AG04450 (cell line): ENCODE measurements around the gene TNFAIP3. TPM values are rescaled to one million over a fixed set of nuclear protein-coding genes. Genes with fewer than 3 reads are reported as not detected.
"Not testable (repeated sequence)": the region's sequence is repeated elsewhere in the genome, so short reads cannot be mapped to it uniquely, and the experiment has no call there.

ENCODE experiments used
- CTCF ChIA-PET: fragments of 300-600, 350-600 bp; formaldehyde crosslinking; extraction: SDS; loops from one replicate; lab custom pipeline; 2022; ENCODE audit warnings: antibody characterized with exemption, inconsistent platforms; lab: Charles Lee
- POLR2A ChIA-PET: fragments of 350-600 bp; formaldehyde crosslinking; extraction: SDS; loops from one replicate; lab custom pipeline; 2021; ENCODE audit warnings: antibody characterized with exemption, inconsistent platforms; lab: Yijun Ruan, JAX
- DNase-seq: peaks from one replicate; pipeline ENCODE4 v3.0.0-alpha.2; 2011; ENCODE audit warnings: low read depth, low spot score
- H3K27ac ChIP-seq: one replicate; pipeline ENCODE4 v1.5.1; 2012; ENCODE audit warnings: low read depth, low read length, control low read depth
- H3K27me3 ChIP-seq: one replicate; pipeline ENCODE4 v1.6.0; 2012; ENCODE audit warnings: low read length; ENCODE audit not compliant: control insufficient read depth, insufficient read depth
- H3K4me3 ChIP-seq: 2 replicates; pipeline ENCODE4 v1.5.1; 2011; ENCODE audit warnings: mild to moderate bottlenecking, low read depth, low read length, control low read depth
- H3K9me3 ChIP-seq: 2 replicates; pipeline ENCODE4 v1.5.1; 2012; ENCODE audit warnings: low read length; ENCODE audit not compliant: control insufficient read depth, insufficient read depth
- CTCF ChIP-seq: IDR thresholded peaks from 2 replicates; pipeline ENCODE4 v1.5.1; 2011; ENCODE audit warnings: low read depth, low read length, control low read depth, inconsistent platforms
- polyA plus RNA-seq: library from polyadenylated mRNA; depleted of rRNA; stranded (reverse); fragments of >200 nt; gene quantifications from 2 replicates; pipeline ENCODE4 v1.2.3, GENCODE V29; 2011

TNFAIP3 gene
- polyA plus RNA-seq, 1 experiment: 16.7 TPM

- no peak for TF ChIP-seq CTCF
- Histone ChIP-seq H3K9me3 (no peaks in the 10 kb centered on the region), H3K27ac (no peak overlapping the region), H3K4me3 (no peak overlapping the region), H3K27me3 (no peaks in the 10 kb centered on the region)
- no peak for DNase-seq
- CTCF ChIA-PET: interaction anchor here (1.0 to 1.4 kb wide), 3 partner anchors 30 to 72 kb away, joined by 3 to 5 read pairs (median 3); partner anchors contain the start of gene TNFAIP3
- POLR2A ChIA-PET: interaction anchor here (0.6 kb wide), 1 partner anchor 836 kb away, joined by 13 read pairs; no protein-coding TSS in a partner anchor
These were observed 30.3 kb upstream of the TNFAIP3 start for GRCh38 chr6:137836788-137837187.

GRCh38 chr6:137838090-137838489 is 29.0 kb upstream of the TNFAIP3 start:
- DNase-seq, H3K27me3 ChIP-seq, CTCF ChIA-PET, H3K27ac ChIP-seq, H3K9me3 ChIP-seq, POLR2A ChIA-PET, H3K4me3 ChIP-seq: not testable (repeated sequence)

GRCh38 chr6:137838597-137838996 is 28.5 kb upstream of the TNFAIP3 start:
- H3K27ac ChIP-seq, POLR2A ChIA-PET, H3K27me3 ChIP-seq, CTCF ChIA-PET, H3K4me3 ChIP-seq, DNase-seq, H3K9me3 ChIP-seq: not testable (repeated sequence)

- no peak for TF ChIP-seq CTCF
- Histone ChIP-seq H3K27ac (no peak overlapping the region), H3K9me3 (no peaks in the 10 kb centered on the region), H3K27me3 (no peaks in the 10 kb centered on the region), H3K4me3 (no peak overlapping the region)
- ChIA-PET CTCF (interaction anchor here (2.0 kb wide), 1 partner anchor 28 kb away, joined by 6 read pairs; the partner anchor contains the start of gene TNFAIP3), POLR2A (no interaction called here)
- no peak for DNase-seq
These were observed 28.0 kb upstream of the TNFAIP3 start for GRCh38 chr6:137839076-137839475.

- POLR2A ChIA-PET: no interaction called here
- Histone ChIP-seq H3K4me3 (no peak overlapping the region), H3K9me3 (no peaks in the 10 kb centered on the region), H3K27ac (no peak overlapping the region), H3K27me3 (no peaks in the 10 kb centered on the region)
- CTCF ChIA-PET: interaction anchor here (0.6 to 2.0 kb wide), 3 partner anchors 14 to 132 kb away, joined by 3 to 6 read pairs (median 4); partner anchors contain the start of gene TNFAIP3
- no peak for DNase-seq
- TF ChIP-seq CTCF: no peak
These were observed 26.8 kb upstream of the TNFAIP3 start for GRCh38 chr6:137840252-137840651.

- Histone ChIP-seq H3K27me3 (no peaks in the 10 kb centered on the region), H3K27ac (no peak overlapping the region), H3K4me3 (no peak overlapping the region), H3K9me3 (no peaks in the 10 kb centered on the region; the same call in 1 of the 2 replicates)
- TF ChIP-seq CTCF: no peak
- no peak for DNase-seq
- ChIA-PET CTCF (no interaction called here), POLR2A (no interaction called here)
These were observed 23.8 kb upstream of the TNFAIP3 start for GRCh38 chr6:137843211-137843610.

GRCh38 chr6:137844327-137844726 is 22.7 kb upstream of the TNFAIP3 start:
- POLR2A ChIA-PET, H3K27ac ChIP-seq, H3K4me3 ChIP-seq, H3K27me3 ChIP-seq, DNase-seq, CTCF ChIA-PET, H3K9me3 ChIP-seq: not testable (repeated sequence)

- H3K27me3 ChIP-seq, H3K9me3 ChIP-seq, CTCF ChIA-PET, H3K4me3 ChIP-seq, DNase-seq, POLR2A ChIA-PET, H3K27ac ChIP-seq: not testable (repeated sequence)
These were observed 22.3 kb upstream of the TNFAIP3 start for GRCh38 chr6:137844773-137845172.
